ENCODE data around the gene THBS4. TPM values are rescaled to one million over a fixed set of nuclear protein-coding genes. Genes with fewer than 3 reads are reported as not detected.

THBS4 gene
- total RNA-seq, 4 donors from 2014 or later, result 1.0 to 2.1 TPM; not detected in 2

DNA sequence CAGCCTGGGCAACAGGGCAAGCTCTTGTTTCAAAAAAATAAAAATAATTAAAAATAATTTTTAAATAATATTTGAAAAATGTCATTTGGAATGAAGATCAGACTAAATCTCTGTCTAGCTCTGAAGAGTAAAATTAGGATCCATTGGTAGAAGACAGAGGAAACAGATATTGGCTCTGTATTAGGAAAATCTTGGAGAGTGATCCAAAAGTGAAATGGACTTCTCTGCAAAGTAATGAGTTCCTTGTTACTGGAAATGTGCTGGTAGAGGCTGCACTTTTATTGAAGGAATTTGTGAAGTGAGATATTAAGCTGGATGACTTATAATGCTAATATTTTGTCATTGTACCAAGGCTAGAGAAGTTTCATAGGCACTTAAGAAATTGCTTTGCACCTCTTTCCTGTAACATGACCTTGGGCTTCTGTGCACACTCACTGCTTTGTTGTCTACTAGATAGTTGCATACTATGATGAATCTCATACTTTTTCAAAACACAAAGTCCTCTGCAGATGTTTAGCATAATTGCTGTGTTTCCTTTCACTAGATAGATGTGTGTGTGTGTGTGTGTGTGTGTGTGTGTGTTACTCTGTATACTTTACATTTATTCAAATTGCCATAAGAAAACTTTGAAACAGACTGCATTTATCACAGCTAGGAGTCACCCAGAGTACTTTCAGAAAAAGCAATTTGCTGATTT, 13.1 kb downstream of the THBS4 start:
- Histone ChIP-seq H3K36me3 (no peaks in the 10 kb centered on the region), H3K4me1 (no peaks in the 10 kb centered on the region), H3K9me3 (no peaks in the 10 kb centered on the region), H3K4me3 (no peak overlapping the region), H3K27ac (no peak overlapping the region), H3K27me3 (no peaks in the 10 kb centered on the region)
- DNase-seq, result no peak
- no peak for TF ChIP-seq POLR2A (IDR thresholded peaks at IDR 0.05)
- TF ChIP-seq, protein P1, sequence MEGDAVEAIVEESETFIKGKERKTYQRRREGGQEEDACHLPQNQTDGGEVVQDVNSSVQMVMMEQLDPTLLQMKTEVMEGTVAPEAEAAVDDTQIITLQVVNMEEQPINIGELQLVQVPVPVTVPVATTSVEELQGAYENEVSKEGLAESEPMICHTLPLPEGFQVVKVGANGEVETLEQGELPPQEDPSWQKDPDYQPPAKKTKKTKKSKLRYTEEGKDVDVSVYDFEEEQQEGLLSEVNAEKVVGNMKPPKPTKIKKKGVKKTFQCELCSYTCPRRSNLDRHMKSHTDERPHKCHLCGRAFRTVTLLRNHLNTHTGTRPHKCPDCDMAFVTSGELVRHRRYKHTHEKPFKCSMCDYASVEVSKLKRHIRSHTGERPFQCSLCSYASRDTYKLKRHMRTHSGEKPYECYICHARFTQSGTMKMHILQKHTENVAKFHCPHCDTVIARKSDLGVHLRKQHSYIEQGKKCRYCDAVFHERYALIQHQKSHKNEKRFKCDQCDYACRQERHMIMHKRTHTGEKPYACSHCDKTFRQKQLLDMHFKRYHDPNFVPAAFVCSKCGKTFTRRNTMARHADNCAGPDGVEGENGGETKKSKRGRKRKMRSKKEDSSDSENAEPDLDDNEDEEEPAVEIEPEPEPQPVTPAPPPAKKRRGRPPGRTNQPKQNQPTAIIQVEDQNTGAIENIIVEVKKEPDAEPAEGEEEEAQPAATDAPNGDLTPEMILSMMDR (IDR thresholded peaks at IDR 0.05), result no peak

DNA sequence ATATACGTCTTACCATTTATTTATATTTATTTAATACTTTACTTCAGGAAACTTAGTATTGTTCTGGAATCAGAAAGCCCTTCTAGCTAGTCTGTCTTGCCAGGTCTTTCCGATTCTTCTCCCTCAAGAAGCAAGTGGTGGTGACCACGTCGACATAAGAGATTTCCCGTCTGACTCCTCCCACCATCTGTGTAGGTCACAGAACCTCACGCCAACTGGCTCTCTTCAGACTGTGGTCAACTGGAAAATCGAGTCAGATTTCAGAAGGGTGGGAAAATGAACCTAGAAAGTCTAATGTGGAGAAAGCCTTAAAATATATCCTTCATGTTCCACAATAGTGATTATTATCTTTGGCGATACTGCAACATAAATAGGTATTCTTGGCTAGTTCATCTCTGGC, 17.3 kb downstream of the THBS4 start:
- no peak for DNase-seq
- H3K4me3 ChIP-seq, result no peak overlapping the region
- H3K27ac ChIP-seq, result no peak overlapping the region
- H3K36me3 ChIP-seq, result no peaks in the 10 kb centered on the region
- no peak for TF ChIP-seq POLR2A (IDR thresholded peaks at IDR 0.05)
- TF ChIP-seq, protein P1 (IDR thresholded peaks at IDR 0.05), result no peak
- no peaks in the 10 kb centered on the region for H3K4me1 ChIP-seq
- H3K9me3 ChIP-seq, result no peaks in the 10 kb centered on the region
- H3K27me3 ChIP-seq, result no peaks in the 10 kb centered on the region

DNA sequence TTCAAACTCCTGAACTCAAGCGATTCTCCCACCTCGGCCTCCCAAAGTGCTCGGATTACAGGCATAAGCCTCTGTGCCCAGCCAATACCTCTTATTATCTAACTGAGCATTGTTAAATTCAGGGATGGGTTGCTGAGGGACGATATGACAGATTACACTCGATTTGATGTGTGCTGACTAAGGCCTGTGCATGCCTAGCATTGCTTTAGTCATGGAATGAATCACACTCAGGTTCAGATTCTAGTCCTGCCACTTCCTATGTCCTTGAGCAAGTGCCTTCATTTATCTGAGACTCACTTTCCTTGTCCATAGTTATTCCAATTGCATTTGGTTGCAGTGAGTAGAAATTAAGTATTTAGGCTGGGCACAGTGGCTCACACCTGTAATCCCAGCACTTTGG, 19.5 kb downstream of the THBS4 start:
- H3K36me3 ChIP-seq, result no peaks in the 10 kb centered on the region
- H3K27me3 ChIP-seq, result no peaks in the 10 kb centered on the region
- no peaks in the 10 kb centered on the region for H3K9me3 ChIP-seq
- DNase-seq, result no peak
- H3K4me3 ChIP-seq, result no peak overlapping the region
- no peak overlapping the region for H3K27ac ChIP-seq
- H3K4me1 ChIP-seq, result no peaks in the 10 kb centered on the region
- no peak for TF ChIP-seq POLR2A (IDR thresholded peaks at IDR 0.05)
- TF ChIP-seq, protein P1 (IDR thresholded peaks at IDR 0.05), result no peak

DNA sequence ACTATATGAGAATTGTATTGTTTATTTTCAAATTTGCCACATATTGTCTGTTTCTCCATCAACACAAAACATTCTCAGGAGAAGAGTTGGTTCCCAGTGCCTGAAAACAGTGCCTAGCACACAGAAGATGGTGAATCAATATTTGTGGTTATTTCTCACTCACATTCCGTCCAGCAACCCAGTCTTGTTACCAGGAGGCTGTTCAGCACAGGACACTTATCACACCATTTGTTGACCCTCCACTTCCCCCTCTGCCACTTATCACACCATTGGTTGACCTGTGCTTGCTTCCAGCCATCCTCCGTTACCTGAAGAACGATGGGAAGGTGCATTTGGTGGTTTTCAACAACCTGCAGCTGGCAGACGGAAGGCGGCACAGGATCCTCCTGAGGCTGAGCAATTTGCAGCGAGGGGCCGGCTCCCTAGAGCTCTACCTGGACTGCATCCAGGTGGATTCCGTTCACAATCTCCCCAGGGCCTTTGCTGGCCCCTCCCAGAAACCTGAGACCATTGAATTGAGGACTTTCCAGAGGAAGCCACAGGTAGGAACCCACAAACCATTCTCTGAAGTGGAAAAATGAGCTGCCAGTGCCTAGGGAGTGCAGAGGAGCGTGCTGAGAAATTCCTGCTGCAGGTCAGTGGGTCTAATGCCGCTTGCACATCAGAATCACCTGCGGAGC, 20.5 kb downstream of the THBS4 start:
- TF ChIP-seq, protein P1 (IDR thresholded peaks at IDR 0.05), result no peak
- no peak for TF ChIP-seq POLR2A (IDR thresholded peaks at IDR 0.05)
- Histone ChIP-seq H3K36me3 (no peaks in the 10 kb centered on the region), H3K4me3 (no peak overlapping the region), H3K4me1 (no peaks in the 10 kb centered on the region), H3K9me3 (no peaks in the 10 kb centered on the region), H3K27ac (no peak overlapping the region), H3K27me3 (no peaks in the 10 kb centered on the region)
- no peak for DNase-seq

DNA sequence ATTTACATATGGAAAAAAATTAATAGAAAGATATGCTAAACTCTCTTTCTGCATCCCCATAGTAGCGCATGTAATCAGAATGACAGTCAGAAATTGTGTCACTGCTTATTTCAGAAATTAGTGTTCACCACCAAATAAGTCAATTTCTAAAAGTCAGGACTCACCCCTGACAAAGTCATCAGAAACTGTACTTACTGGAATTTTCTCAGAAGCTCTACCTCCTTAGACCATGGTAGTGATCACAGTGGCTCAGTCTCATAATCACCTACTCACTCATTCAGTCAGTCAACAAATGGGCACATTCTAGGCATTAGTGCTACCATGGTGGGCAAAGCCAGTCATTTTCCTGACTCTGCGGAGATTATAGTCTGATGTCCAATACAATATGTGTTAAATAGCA, 22.0 kb downstream of the THBS4 start:
- Histone ChIP-seq H3K27ac (no peak overlapping the region), H3K27me3 (no peaks in the 10 kb centered on the region), H3K36me3 (no peaks in the 10 kb centered on the region), H3K4me3 (no peak overlapping the region), H3K9me3 (no peaks in the 10 kb centered on the region), H3K4me1 (no peaks in the 10 kb centered on the region)
- TF ChIP-seq, protein P1 (IDR thresholded peaks at IDR 0.05), result no peak
- no peak for TF ChIP-seq POLR2A (IDR thresholded peaks at IDR 0.05)
- no peak for DNase-seq

Data from Peyer's patch (tissue), 4 donors.